T-helper 2 cell treated with Interferon-gamma antibody and Interleukin-4, amounts not matched to agents 100 ng/mL and 5 ng/mL, for 36 hours (primary cell): ENCODE measurements around the gene PAQR3. TPM values are rescaled to one million over a fixed set of nuclear protein-coding genes. Genes with fewer than 3 reads are reported as not detected.

Source experiments
- intact Hi-C: fragments of 100-400 bp; cut with micrococcal nuclease; formaldehyde crosslinking; loops from one replicate; pipeline ENCODE4 v1.15.1; 2023
- total RNA-seq: library from RNA; stranded (reverse); gene quantifications from 2 replicates; pipeline ENCODE4 v1.2.3, GENCODE V29; 2022

The PAQR3 gene
- 13.0 and 13.7 TPM in 2 replicates for total RNA-seq

GRCh38 chr4:78938868-78939666 lies at the start of gene PAQR3:
Gene PAQR3, minus strand, starts transcription at chr4:78939438. Its CDS starts 214 bp downstream, at chr4:78939224.
- intact Hi-C loops, result loop anchor here (2.0 to 10.0 kb wide), 3 partner anchors 162 to 1263 kb away; partner anchors contain the start of gene BMP2K

- intact Hi-C loops, result no loop called here
Observed at GRCh38 chr4:78987683-78988082, 48.4 kb upstream of the PAQR3 start.

GRCh38 chr4:78984593-78984992 lies 45.4 kb upstream of the PAQR3 start:
- intact Hi-C loops, result no loop called here

GRCh38 chr4:78975865-78976264 lies 36.6 kb upstream of the PAQR3 start:
- intact Hi-C loops, result no loop called here

- intact Hi-C loops, result no loop called here
Observed at GRCh38 chr4:78971776-78972175, 32.5 kb upstream of the PAQR3 start.

GRCh38 chr4:78971326-78971725 lies 32.1 kb upstream of the PAQR3 start:
- intact Hi-C loops, result no loop called here

- intact Hi-C loops, result no loop called here
Observed at GRCh38 chr4:78962597-78963115, 23.4 kb upstream of the PAQR3 start.

- intact Hi-C loops, result no loop called here
Observed at GRCh38 chr4:78960926-78961325, 21.7 kb upstream of the PAQR3 start.

- intact Hi-C loops, result loop anchor here (2.0 to 10.0 kb wide), 2 partner anchors 16 to 958 kb away; no protein-coding TSS in a partner anchor
Observed at GRCh38 chr4:78956975-78957374, 17.7 kb upstream of the PAQR3 start.

GRCh38 chr4:78953769-78954666 lies 14.8 kb upstream of the PAQR3 start:
- intact Hi-C loops, result loop anchor here (2.0 to 10.0 kb wide), 2 partner anchors 961 to 1261 kb away; no protein-coding TSS in a partner anchor

GRCh38 chr4:78953231-78953630 lies 14.0 kb upstream of the PAQR3 start:
- intact Hi-C loops, result loop anchor here (2.0 to 10.0 kb wide), 2 partner anchors 962 to 1262 kb away; no protein-coding TSS in a partner anchor

- intact Hi-C loops, result loop anchor here (1.0 to 10.0 kb wide), 4 partner anchors 12 to 1263 kb away; no protein-coding TSS in a partner anchor
Observed at GRCh38 chr4:78951862-78952472, 12.7 kb upstream of the PAQR3 start.

GRCh38 chr4:78949735-78950134 lies 10.5 kb upstream of the PAQR3 start:
- intact Hi-C loops, result loop anchor here (10.0 kb wide), 1 partner anchor 965 kb away; no protein-coding TSS in a partner anchor

- intact Hi-C loops, result no loop called here
Observed at GRCh38 chr4:78945651-78946179, 6.5 kb upstream of the PAQR3 start.

GRCh38 chr4:78944381-78944780 lies 5.1 kb upstream of the PAQR3 start:
- intact Hi-C loops, result no loop called here

GRCh38 chr4:78940752-78941151 lies 1.5 kb upstream of the PAQR3 start:
- intact Hi-C loops, result loop anchor here (1.0 to 2.0 kb wide), 2 partner anchors 11 to 16 kb away; no protein-coding TSS in a partner anchor

GRCh38 chr4:78939667-78940008 lies 400 bp upstream of the PAQR3 start:
- intact Hi-C loops, result loop anchor here (1.0 to 10.0 kb wide), 5 partner anchors 12 to 1263 kb away; partner anchors contain the start of gene BMP2K

- intact Hi-C loops, result loop anchor here (2.0 to 10.0 kb wide), 3 partner anchors 162 to 1264 kb away; partner anchors contain the start of gene BMP2K
Observed at GRCh38 chr4:78938474-78938867, 767 bp downstream of the PAQR3 start.

- intact Hi-C loops, result loop anchor here (2.0 to 10.0 kb wide), 3 partner anchors 161 to 1264 kb away; partner anchors contain the start of gene BMP2K
Observed at GRCh38 chr4:78937837-78938236, 1.4 kb downstream of the PAQR3 start.

- intact Hi-C loops, result loop anchor here (5.0 to 10.0 kb wide), 2 partner anchors 322 to 1265 kb away; no protein-coding TSS in a partner anchor
Observed at GRCh38 chr4:78936989-78937388, 2.2 kb downstream of the PAQR3 start.
